Right ventricle myocardium superior (tissue), 1 donor: ENCODE results near the gene PRXL2A. TPM values are rescaled to one million over a fixed set of nuclear protein-coding genes. Genes with fewer than 3 reads are reported as not detected.

Source experiments
- ATAC-seq: fragments of 200-7000 bp; cut with Tn5 transposase; one replicate; pipeline ENCODE4 v1.9.1; 2020; ENCODE audit warnings: mild to moderate bottlenecking; ENCODE audit not compliant: poor library complexity
- DNase-seq: peaks from one replicate; pipeline ENCODE4 v3.0.0-alpha.2; 2020
- intact Hi-C: fragments of 100-400 bp; cut with DNase I; formaldehyde crosslinking; loops from one replicate; pipeline ENCODE4 v1.11.2; 2022
- total RNA-seq: library from RNA; stranded (reverse); fragmentation: NEBNext Ultra II Directional; extraction: Animal tissue kit (Norgen Biotek cat#: 25700); gene quantifications from one replicate; pipeline ENCODE4 v1.2.1, GENCODE V29; 2021
- donor health status: DM: no; HTN: yes; CAD: no; lungs with severe emphysema.

Gene PRXL2A
- total RNA-seq, 1 donor from 2014 or later: 110 TPM

- intact Hi-C loops: no loop called here
- DNase-seq: no peak
- ATAC-seq: no peak
Measured at GRCh38 chr10:80455461-80456349, 47.4 kb downstream of the PRXL2A start.

DNA sequence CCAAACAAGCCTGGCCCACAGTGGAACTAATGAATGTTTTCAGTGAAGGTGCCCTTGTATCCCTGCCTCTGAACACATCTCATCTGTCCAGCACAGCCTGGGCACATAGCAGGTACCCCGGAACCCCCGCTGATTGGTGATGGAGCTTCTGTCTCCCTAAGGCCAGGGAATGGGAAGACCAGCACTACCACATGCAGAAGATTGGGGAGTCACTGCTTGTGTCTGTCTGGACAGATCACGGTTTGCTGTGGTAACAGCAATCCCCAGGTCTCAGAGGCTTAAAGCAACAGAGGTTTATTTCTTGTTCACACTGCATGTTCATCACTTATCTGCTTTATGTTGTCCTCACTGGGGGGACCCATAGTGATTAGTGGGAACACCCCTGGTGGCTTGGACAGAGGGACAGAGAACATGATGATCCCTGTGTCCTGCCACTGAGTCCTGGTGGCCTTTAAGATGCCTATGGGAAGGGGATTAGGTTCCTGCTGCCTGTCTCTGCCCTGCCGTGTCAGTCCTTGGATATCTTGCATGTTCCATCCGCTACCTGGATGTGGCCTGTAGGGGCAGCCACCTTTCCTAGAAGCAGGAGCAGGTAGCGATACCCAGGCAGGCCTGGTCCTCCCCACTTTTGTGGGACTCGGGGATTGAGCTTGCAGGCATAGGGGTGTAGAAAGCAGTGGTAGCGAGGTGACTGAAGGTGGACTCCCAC is 49.4 kb downstream of the PRXL2A start:
- DNase-seq: no peak
- intact Hi-C loops: no loop called here
- no peak for ATAC-seq

DNA sequence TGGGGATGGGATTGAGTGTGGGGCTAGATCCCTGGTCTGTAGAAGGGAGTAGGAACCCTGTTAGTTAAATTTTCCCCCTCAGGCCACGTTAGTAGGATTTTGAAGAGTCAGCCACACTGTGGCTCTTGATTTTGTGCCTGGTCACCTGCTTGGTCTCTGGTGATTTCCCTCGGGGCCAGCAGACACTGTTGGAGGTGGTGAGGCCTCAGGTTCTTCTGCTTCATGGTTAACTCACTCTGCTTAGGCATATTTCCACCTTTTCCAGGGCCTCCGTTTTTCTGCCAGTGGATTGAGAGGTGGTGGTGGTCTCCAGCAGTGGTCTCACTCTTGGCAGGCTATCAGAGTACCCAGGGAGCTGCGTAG is 49.9 kb downstream of the PRXL2A start:
- DNase-seq (no peak), ATAC-seq (no peak)
- intact Hi-C loops: no loop called here

DNA sequence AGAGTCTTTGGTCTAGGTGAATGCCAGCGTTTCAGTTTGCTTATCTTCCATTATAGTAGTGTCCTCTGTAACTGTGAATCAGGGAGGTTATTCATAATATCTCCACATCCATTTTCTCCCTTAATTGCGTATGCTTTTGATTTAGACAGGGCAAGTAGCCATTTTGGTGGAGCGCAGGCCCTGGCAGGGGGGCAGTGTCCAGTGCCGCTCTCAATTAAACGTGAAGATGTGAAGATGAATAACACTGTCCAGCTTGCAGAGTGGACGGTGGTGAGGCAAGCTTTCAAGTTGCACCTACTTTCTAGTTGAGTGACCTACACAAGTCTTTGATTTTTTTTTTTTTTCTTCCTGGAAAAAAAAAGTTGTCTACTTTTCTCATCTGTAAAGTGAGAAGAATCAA is 50.3 kb downstream of the PRXL2A start:
- DNase-seq: no peak
- no peak for ATAC-seq
- intact Hi-C loops: no loop called here

GRCh38 chr10:80459047-80459865 is 50.9 kb downstream of the PRXL2A start:
- intact Hi-C loops: no loop called here
- DNase-seq (peak; percentile 84), ATAC-seq (peak; percentile 16)

- intact Hi-C loops: no loop called here
- ATAC-seq: peak; percentile 43
- DNase-seq: peak; percentile 59
Measured at GRCh38 chr10:80460399-80461207, 52.3 kb downstream of the PRXL2A start.

DNA sequence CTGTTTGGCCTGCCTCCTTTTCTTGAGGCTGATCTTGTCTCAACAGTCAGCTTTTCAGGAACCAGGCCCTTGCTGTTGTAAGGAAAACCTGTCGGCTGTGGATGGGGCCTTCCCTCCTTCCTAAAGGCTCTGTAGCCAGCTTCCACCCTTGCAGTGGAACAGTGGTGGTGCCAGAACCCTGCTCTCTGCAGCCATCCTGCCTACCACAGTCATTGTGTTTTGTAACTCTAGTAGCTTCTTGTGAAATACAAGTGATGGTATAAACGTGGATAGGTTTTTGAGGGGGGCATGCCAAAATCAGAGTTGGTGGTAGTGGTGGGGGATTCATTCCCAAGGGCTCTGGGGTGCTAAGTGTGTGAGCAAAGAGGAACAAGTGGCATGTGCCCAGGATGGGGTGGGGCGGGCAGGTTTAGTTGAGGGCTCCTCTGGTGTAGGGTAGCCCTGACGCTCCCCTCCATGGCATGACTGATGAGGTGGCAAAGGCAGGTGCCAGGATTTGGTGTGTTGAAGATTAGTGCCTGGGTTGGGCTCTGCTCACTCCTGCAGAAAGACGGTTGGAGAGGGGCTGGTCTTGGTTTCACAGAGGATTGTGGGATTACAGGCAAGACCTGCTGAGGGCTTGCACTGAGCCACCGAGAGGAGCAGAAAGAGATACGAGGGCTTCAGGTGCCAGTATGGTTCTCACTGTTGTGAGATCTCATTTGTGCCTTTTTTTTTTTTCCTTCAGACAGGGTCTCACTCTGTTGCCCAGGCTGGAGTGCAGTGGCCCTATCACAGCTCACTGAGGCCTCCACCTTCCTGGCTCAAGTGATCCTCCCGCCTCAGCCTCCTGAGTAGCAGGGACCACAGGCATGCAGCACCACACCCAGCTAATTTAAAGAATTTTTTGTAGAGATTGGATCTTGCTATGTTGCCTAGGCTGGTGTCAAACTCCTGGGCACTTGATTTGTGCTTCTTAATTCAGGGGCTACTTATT is 53.1 kb downstream of the PRXL2A start:
- DNase-seq (no peak), ATAC-seq (no peak)
- intact Hi-C loops: no loop called here

- ATAC-seq (peak; percentile 34), DNase-seq (no peak)
- intact Hi-C loops: no loop called here
Measured at GRCh38 chr10:80462299-80462980, 54.1 kb downstream of the PRXL2A start.

GRCh38 chr10:80462981-80463741 is 54.8 kb downstream of the PRXL2A start:
- ATAC-seq: no peak
- intact Hi-C loops: no loop called here
- DNase-seq: no peak

- intact Hi-C loops: no loop called here
- ATAC-seq (no peak), DNase-seq (no peak)
Measured at GRCh38 chr10:80463868-80464267, 55.5 kb downstream of the PRXL2A start.

- intact Hi-C loops: no loop called here
- ATAC-seq: peak; percentile 15
Measured at GRCh38 chr10:80464557-80465450, 56.5 kb downstream of the PRXL2A start.

DNA sequence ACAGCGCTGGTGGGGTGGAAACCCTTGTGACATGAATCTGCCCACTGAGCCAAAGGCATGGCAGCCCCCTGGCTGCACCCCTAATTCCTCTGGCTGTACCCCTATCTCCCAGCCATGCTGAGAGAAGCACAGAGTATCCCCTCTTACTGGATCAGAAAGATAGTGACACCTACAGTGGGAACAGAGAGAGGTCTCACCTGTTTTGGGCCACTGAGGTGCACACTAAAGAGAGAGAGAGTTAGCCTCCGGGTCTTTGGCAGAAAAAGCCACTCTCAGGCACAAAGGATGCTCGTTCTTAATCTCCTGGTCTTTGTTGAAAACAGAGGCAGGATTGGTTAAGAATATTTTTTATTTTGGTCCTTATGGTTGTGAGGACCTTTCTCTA is 57.1 kb downstream of the PRXL2A start:
- no peak for ATAC-seq
- intact Hi-C loops: no loop called here
- DNase-seq: no peak

More at GRCh38 chr10:80464557-80465450, 56.5 kb downstream of the PRXL2A start:
- no peak for DNase-seq

- DNase-seq (no peak), ATAC-seq (no peak)
- intact Hi-C loops: no loop called here
Measured at GRCh38 chr10:80465839-80466590, 57.7 kb downstream of the PRXL2A start.

DNA sequence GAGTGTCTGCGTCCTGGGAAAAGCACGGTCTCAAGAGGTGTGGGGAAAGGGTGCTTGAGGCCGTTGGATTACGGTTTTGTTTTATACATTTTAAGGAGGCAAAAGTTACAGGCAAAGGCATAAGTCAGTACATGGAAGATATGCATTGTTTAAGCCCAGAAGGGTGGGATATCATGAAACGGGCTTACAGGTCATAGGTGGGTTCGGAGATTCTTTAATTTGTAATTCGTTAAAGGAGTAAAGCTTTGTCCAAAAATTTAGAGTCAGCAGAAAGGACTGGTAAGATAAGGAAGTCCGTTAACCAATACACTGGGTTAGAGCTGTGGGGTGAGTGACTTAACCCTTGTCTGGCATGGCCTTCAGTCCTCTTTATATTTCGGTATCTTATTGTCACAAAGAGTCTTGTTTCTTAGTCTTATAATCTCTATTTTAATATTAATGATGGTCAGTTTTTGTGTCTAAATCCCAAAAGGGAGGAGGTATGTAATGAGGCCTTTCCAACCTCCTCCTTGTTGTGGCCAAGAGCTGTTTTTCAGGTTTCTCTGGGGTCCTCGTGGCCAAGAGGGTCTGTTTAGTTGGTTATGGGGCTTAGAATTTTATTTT is 58.5 kb downstream of the PRXL2A start:
- intact Hi-C loops: no loop called here
- DNase-seq (no peak), ATAC-seq (no peak)
